A549 treated with RU486 at 1 μM for 4 hours (cell line): ENCODE data around the gene RDH11. TPM values are rescaled to one million over a fixed set of nuclear protein-coding genes. Genes with fewer than 3 reads are reported as not detected.

ENCODE experiments used
- total RNA-seq: library from RNA; stranded (reverse); fragments of 200-300 nt; extraction: Qiagen RNA extraction; gene quantifications from 5 replicates; pipeline ENCODE4 v1.2.3, GENCODE V29; 2022; ENCODE audit warnings: low read depth

Gene RDH11
- total RNA-seq: 65.4 to 67.4 TPM (median 65.7 TPM) in 5 replicates

GRCh38 chr14:67695394-67695949 is at the start of gene RDH11:
TSS of gene RDH11 (minus strand) at chr14:67695764. CDS start at chr14:67695703, 61 bp downstream.

GRCh38 chr14:67701492-67701891 is 5.9 kb upstream of the RDH11 start, which contains the start of gene RDH12:
TSS of gene RDH12 (plus strand) at chr14:67701886. CDS start at chr14:67722643, 20,757 bp downstream.

GRCh38 chr14:67674480-67675218 is 20.9 kb downstream of the RDH11 start, which contains the start of gene VTI1B:
TSS of gene VTI1B (minus strand) at chr14:67674632. CDS start at chr14:67674489, 143 bp downstream.

Other genes starting within 250 kb of the RDH11 start
- gene TMEM229B, start 207.0 kb downstream of the RDH11 start, total RNA-seq: 0.22 to 0.34 TPM (median 0.28 TPM) in 5 replicates
- 2.8 to 3.6 TPM (median 3.3 TPM) in 5 replicates for gene PLEKHH1, start 162.5 kb downstream of the RDH11 start, total RNA-seq
- gene PIGH, start 95.5 kb downstream of the RDH11 start, total RNA-seq: 17.2 to 26.6 TPM (median 19.7 TPM) in 5 replicates
- gene ARG2, start 75.8 kb downstream of the RDH11 start, total RNA-seq: 1.3 to 2.0 TPM (median 1.8 TPM) in 5 replicates
- gene VTI1B, start 21.1 kb downstream of the RDH11 start, total RNA-seq: 82.7 to 111 TPM (median 85.9 TPM) in 5 replicates
- gene RDH12, start 6.1 kb upstream of the RDH11 start, total RNA-seq: not detected in 5 replicates
- 4.9 to 5.9 TPM (median 5.8 TPM) in 5 replicates for gene ZFYVE26, start 120.8 kb upstream of the RDH11 start, total RNA-seq
- 2.7 to 6.3 TPM (median 4.8 TPM) in 5 replicates for gene RAD51B, start 124.0 kb upstream of the RDH11 start, total RNA-seq